Measurements from ENCODE around the gene GTF2H2.
"Not testable (repeated sequence)": the region's sequence is repeated elsewhere in the genome, so short reads cannot be mapped to it uniquely, and the experiment has no call there.

GTF2H2 gene

GRCh38 chr5:71067262-71067928 lies at the start of gene GTF2H2:
TSS of gene GTF2H2 (minus strand) at chr5:71067676. CDS start at chr5:71062763, 4,913 bp downstream.
- not testable (repeated sequence) for DNase-seq

GRCh38 chr5:71109730-71110275 lies 42.3 kb upstream of the GTF2H2 start:
- DNase-seq: not testable (repeated sequence)

- DNase-seq: not testable (repeated sequence)
Observed at GRCh38 chr5:71099996-71100395, 32.5 kb upstream of the GTF2H2 start.

GRCh38 chr5:71097930-71098203 lies 30.4 kb upstream of the GTF2H2 start:
- DNase-seq: not testable (repeated sequence)

- not testable (repeated sequence) for DNase-seq
Observed at GRCh38 chr5:71097173-71097929, 29.9 kb upstream of the GTF2H2 start.

- DNase-seq: not testable (repeated sequence)
Observed at GRCh38 chr5:71089773-71090172, 22.3 kb upstream of the GTF2H2 start.

GRCh38 chr5:71088754-71089153 lies 21.3 kb upstream of the GTF2H2 start:
- not testable (repeated sequence) for DNase-seq

GRCh38 chr5:71086145-71086544 lies 18.7 kb upstream of the GTF2H2 start:
- not testable (repeated sequence) for DNase-seq

GRCh38 chr5:71084280-71085063 lies 17.0 kb upstream of the GTF2H2 start:
- not testable (repeated sequence) for DNase-seq

- DNase-seq: not testable (repeated sequence)
Observed at GRCh38 chr5:71082898-71083297, 15.4 kb upstream of the GTF2H2 start.

- DNase-seq: not testable (repeated sequence)
Observed at GRCh38 chr5:71082340-71082739, 14.9 kb upstream of the GTF2H2 start.

- not testable (repeated sequence) for DNase-seq
Observed at GRCh38 chr5:71061322-71061721, 6.2 kb downstream of the GTF2H2 start.

GRCh38 chr5:71059426-71059825 lies 8.1 kb downstream of the GTF2H2 start:
- DNase-seq: not testable (repeated sequence)

- DNase-seq: not testable (repeated sequence)
Observed at GRCh38 chr5:71044808-71045207, 22.7 kb downstream of the GTF2H2 start.

- not testable (repeated sequence) for DNase-seq
Observed at GRCh38 chr5:71044128-71044527, 23.3 kb downstream of the GTF2H2 start.

GRCh38 chr5:71031046-71031776 lies 36.3 kb downstream of the GTF2H2 start:
- not testable (repeated sequence) for DNase-seq

- not testable (repeated sequence) for DNase-seq
Observed at GRCh38 chr5:71025289-71025953, 42.1 kb downstream of the GTF2H2 start, which contains the start of gene NAIP. TSS of gene NAIP (minus strand) at chr5:71025339. CDS start at chr5:71012915, 12,424 bp downstream.

GRCh38 chr5:71020643-71021042 lies 46.8 kb downstream of the GTF2H2 start:
- not testable (repeated sequence) for DNase-seq

GRCh38 chr5:71018376-71019005 lies 49.0 kb downstream of the GTF2H2 start:
- not testable (repeated sequence) for DNase-seq

GRCh38 chr5:71014176-71014575 lies 53.3 kb downstream of the GTF2H2 start:
- no peak for DNase-seq

- no peak for DNase-seq
Observed at GRCh38 chr5:71013575-71013974, 53.9 kb downstream of the GTF2H2 start.
